Superior temporal gyrus (tissue), 1 donor: ENCODE measurements around the gene TOB1.
"Not testable (repeated sequence)": the region's sequence is repeated elsewhere in the genome, so short reads cannot be mapped to it uniquely, and the experiment has no call there.

Experiments
- DNase-seq: peaks from one replicate; pipeline ENCODE4 v3.0.0-alpha.2; 2016; ENCODE audit errors: extremely low spot score

Gene TOB1

GRCh38 chr17:50868602-50869001 lies 2.4 kb upstream of the TOB1 start:
- DNase-seq, result no peak

DNA sequence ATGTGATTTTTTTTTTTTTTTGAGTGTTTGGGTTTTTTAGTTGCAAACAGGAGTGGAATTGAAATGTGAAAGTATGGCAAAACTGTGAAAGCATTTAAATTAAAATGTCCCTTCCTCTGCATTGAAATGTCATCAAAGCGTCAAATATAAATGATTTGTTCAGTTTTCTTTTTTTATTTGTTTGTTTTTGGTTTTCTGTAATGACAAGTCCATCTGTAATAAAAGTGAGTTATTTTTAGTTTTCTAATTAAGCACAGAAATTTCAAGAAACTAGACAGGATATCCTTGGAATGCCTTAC lies 1.9 kb upstream of the TOB1 start:
- no peak for DNase-seq

- DNase-seq, result peak; percentile 99
Observed at GRCh38 chr17:50867363-50868139, 1.4 kb upstream of the TOB1 start.

GRCh38 chr17:50866950-50867362 lies 802 bp upstream of the TOB1 start:
- DNase-seq, result no peak

GRCh38 chr17:50865868-50866260 lies 290 bp downstream of the TOB1 start:
- no peak for DNase-seq

- DNase-seq, result peak; percentile 81
Observed at GRCh38 chr17:50865060-50865867, 890 bp downstream of the TOB1 start.

- DNase-seq, result no peak
Observed at GRCh38 chr17:50864747-50865059, 1.5 kb downstream of the TOB1 start.

GRCh38 chr17:50863931-50864330 lies 2.2 kb downstream of the TOB1 start:
- peak; percentile 51 for DNase-seq

DNA sequence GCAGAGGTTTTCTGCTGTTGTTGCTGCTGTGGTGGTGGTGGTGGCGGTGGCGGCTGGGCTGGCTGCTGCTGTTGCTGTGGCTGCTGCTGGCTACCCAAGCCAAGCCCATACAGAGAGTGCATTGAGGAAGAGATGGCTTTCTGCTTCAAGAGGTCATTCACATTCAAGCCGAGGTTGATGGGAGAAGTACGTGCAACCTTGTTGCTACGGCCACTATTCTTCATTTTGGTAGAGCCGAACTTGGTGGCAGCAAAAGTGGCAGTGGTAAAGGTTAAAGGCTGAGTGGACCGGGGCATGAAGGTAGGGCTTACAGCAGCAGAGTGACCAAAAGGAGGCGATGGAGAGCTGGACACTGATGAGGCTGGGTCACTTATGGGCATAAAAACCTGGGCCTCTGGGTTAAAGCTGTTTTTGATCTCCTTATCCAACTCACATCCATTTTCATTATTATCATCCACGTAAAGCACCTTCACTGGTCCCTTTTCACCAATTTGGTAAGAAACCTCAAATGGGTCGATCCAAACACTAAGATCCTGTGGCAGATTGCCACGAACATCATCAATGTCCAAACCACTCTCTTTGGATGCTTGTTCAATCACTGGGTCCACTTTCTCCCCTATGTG lies 2.8 kb downstream of the TOB1 start:
- DNase-seq, result peak; percentile 90

- peak; percentile 42 for DNase-seq
Observed at GRCh38 chr17:50861822-50862528, 4.2 kb downstream of the TOB1 start.

GRCh38 chr17:50861334-50861676 lies 4.8 kb downstream of the TOB1 start:
- DNase-seq, result no peak

GRCh38 chr17:50859727-50860126 lies 6.4 kb downstream of the TOB1 start:
- DNase-seq, result not testable (repeated sequence)

DNA sequence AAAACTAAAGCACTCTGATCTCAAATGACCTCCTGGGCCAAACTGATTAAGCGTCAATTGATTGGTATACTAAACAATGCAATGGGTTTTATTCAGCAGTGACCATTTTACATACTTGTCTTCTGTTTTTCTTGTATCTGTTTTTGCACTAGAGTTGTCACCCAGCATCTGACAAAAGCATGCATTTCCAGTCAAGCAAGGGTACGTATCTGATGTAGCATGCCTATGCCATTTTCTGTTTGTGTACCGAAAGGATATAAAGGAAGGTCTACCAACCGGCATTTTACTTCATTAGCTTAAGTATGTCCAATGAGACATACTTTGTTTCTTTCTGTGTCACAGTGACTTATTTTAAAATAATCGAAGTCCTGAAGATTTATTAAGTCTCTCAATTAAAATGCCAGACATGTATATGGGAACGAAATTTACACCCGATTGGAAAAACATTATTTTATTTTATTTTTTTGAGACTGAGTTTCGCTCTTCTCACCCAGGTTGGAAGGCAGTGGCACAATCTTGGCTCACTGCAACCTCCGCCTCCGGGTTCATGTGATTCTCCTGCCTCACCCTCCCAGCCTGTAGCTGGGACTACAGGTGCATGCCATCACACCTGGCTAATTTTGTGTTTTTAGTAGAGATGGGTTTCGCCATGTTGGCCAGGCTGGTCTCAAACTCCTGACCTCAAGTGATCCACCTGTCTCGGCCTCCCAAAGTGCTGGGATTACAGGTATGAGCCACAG lies 7.5 kb downstream of the TOB1 start:
- DNase-seq, result no peak

GRCh38 chr17:50856431-50856830 lies 9.7 kb downstream of the TOB1 start:
- no peak for DNase-seq

DNA sequence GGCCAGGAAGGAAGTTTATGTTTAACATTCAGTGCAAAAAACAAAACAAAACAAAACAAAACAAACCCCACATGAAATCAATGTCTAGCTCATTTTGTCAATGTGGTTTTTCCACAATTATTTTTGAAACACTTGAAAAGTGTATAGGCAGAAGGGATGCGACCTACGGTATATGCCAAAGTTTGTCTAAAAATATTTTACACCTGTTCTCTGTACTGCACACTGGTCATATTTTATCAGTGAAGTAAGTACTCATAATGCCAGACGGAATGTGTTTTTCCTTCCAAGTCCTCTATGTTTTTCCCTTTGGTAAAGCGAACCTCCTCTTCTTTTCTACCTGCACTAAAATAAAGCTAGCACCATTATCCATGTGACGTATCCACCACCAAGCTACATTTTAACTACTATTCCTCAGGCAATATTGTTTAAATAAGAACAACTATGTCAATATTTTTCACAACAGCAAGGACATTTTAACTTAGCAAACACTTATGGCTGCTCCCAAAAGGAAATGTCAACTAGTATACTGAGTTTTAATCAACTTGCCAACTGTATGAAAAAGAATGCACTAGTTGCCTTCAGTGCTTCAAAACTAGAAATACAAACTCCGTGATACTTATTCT lies 10.3 kb downstream of the TOB1 start:
- DNase-seq, result no peak

GRCh38 chr17:50853781-50854180 lies 12.4 kb downstream of the TOB1 start:
- no peak for DNase-seq

- no peak for DNase-seq
Observed at GRCh38 chr17:50853015-50853615, 13.0 kb downstream of the TOB1 start.

DNA sequence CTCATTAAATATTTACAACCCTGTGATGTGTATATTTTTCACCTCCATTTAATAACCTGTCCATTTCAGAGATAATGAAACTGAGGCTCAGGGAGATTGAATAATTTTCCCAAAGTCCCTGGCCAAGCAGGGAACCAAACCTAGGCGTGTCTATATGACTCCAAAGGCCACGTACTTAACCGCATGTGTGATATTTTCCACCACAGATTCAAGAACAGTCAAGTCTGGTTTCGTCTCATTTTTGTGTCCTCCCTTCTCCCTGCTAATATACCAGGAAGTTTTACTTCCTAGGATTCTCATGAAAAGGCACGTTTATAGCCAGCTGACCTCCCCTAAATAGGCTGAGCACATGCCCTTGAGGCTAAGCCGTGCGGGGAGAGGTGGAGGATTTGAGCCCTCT lies 15.5 kb downstream of the TOB1 start:
- no peak for DNase-seq

GRCh38 chr17:50848711-50849110 lies 17.4 kb downstream of the TOB1 start:
- DNase-seq, result no peak

GRCh38 chr17:50848039-50848438 lies 18.1 kb downstream of the TOB1 start:
- DNase-seq, result no peak

DNA sequence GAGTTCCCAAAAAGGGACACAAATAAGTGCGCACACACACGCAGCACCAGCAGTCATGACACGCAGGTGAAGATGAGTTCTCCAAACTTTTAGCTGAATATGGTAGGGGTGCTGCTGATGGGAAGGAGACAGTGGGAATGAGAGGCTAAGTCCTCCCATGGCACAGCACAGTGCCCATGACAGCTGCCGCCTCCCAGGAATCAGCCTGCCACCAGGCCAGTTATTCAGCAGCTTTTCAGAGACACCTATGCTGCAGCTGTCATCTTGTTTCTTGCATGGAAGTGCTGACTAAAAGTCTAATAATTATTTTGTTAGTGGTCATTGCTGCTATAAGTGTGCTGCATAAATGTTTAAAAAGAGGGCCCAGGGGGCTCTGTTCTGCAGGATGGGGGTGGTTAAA lies 18.6 kb downstream of the TOB1 start:
- DNase-seq, result no peak
